HT1080 (cell line): ENCODE results near the gene YAP1. TPM values are rescaled to one million over a fixed set of nuclear protein-coding genes. Genes with fewer than 3 reads are reported as not detected.

Experiments used
- DNase-seq: peaks from one replicate; pipeline ENCODE4 v3.0.0-alpha.2; 2015; ENCODE audit warnings: low read depth
- total RNA-seq: library from RNA; depleted of rRNA; stranded (reverse); fragments of >200 nt; shearing (Covaris generic); gene quantifications from 2 replicates; pipeline ENCODE4 v1.2.3, GENCODE V29; 2014

Gene YAP1
- total RNA-seq, 1 experiment from 2014 or later: 139 TPM

- DNase-seq: no peak
Measured at GRCh38 chr11:102116453-102117205, 6.4 kb downstream of the YAP1 start.

- no peak for DNase-seq
Measured at GRCh38 chr11:102117472-102118113, 7.3 kb downstream of the YAP1 start.

- DNase-seq: no peak
Measured at GRCh38 chr11:102118937-102119336, 8.7 kb downstream of the YAP1 start.

- DNase-seq: no peak
Measured at GRCh38 chr11:102119997-102120396, 9.8 kb downstream of the YAP1 start.

GRCh38 chr11:102120437-102120973 is 10.3 kb downstream of the YAP1 start:
- DNase-seq: peak; percentile 39

GRCh38 chr11:102121329-102121728 is 11.1 kb downstream of the YAP1 start:
- DNase-seq: no peak

- DNase-seq: no peak
Measured at GRCh38 chr11:102134597-102134996, 24.4 kb downstream of the YAP1 start.

- no peak for DNase-seq
Measured at GRCh38 chr11:102135256-102135655, 25.0 kb downstream of the YAP1 start.

GRCh38 chr11:102138223-102138622 is 28.0 kb downstream of the YAP1 start:
- peak; percentile 28 for DNase-seq

GRCh38 chr11:102138670-102139069 is 28.4 kb downstream of the YAP1 start:
- DNase-seq: peak; percentile 80

GRCh38 chr11:102139081-102139498 is 28.8 kb downstream of the YAP1 start:
- DNase-seq: peak; percentile 91

- no peak for DNase-seq
Measured at GRCh38 chr11:102142333-102142732, 32.1 kb downstream of the YAP1 start.

GRCh38 chr11:102143867-102144266 is 33.6 kb downstream of the YAP1 start:
- no peak for DNase-seq

GRCh38 chr11:102144357-102145355 is 34.4 kb downstream of the YAP1 start:
- DNase-seq: peak; percentile 30

GRCh38 chr11:102147015-102147414 is 36.8 kb downstream of the YAP1 start:
- no peak for DNase-seq

GRCh38 chr11:102147632-102148031 is 37.4 kb downstream of the YAP1 start:
- no peak for DNase-seq

GRCh38 chr11:102148059-102148458 is 37.8 kb downstream of the YAP1 start:
- DNase-seq: no peak

GRCh38 chr11:102151784-102152525 is 41.7 kb downstream of the YAP1 start:
- no peak for DNase-seq

GRCh38 chr11:102153082-102153481 is 42.8 kb downstream of the YAP1 start:
- no peak for DNase-seq

- DNase-seq: no peak
Measured at GRCh38 chr11:102154806-102155205, 44.6 kb downstream of the YAP1 start.

- DNase-seq: no peak
Measured at GRCh38 chr11:102155676-102156075, 45.4 kb downstream of the YAP1 start.
